GM19099 (cell line): ENCODE measurements around the gene MAP4K3.

Source experiments
- POLR2A ChIP-seq: IDR thresholded peaks from 3 replicates; pipeline ENCODE4 v1.6.1; 2011; ENCODE audit warnings: low read depth; ENCODE audit not compliant: insufficient read length; ENCODE audit errors: extremely low read depth

The MAP4K3 gene

GRCh38 chr2:39464864-39465263 is 27.8 kb upstream of the MAP4K3 start:
- no peak for TF ChIP-seq POLR2A

- no peak for TF ChIP-seq POLR2A
Observed at GRCh38 chr2:39455826-39456225, 18.7 kb upstream of the MAP4K3 start.

DNA sequence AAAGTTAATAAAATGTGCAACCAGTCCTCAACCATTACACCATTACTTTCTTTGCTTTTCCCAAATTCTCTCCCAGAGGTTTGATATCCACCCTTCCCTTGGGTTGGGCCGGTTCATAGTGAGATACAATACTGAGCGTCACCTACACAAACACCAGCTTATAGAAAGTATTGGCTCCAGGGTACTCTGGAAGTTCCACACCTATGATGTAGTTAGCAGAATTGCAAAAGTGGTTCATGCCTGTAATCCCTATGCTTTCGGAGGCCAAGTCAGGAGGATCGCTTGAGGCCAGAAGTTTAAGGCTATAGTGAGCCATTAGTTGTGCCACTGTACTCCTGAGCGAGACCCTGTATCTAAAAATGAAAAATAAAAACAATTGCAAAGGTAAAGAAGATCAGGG is 15.3 kb upstream of the MAP4K3 start:
- TF ChIP-seq POLR2A, result no peak

- no peak for TF ChIP-seq POLR2A
Observed at GRCh38 chr2:39451954-39452353, 14.9 kb upstream of the MAP4K3 start.

- TF ChIP-seq POLR2A, result no peak
Observed at GRCh38 chr2:39448169-39448502, 11.1 kb upstream of the MAP4K3 start.

GRCh38 chr2:39447266-39448168 is 10.4 kb upstream of the MAP4K3 start:
- no peak for TF ChIP-seq POLR2A

- TF ChIP-seq POLR2A, result no peak
Observed at GRCh38 chr2:39445934-39446333, 8.8 kb upstream of the MAP4K3 start.

- TF ChIP-seq POLR2A, result no peak
Observed at GRCh38 chr2:39443009-39443408, 5.9 kb upstream of the MAP4K3 start.

DNA sequence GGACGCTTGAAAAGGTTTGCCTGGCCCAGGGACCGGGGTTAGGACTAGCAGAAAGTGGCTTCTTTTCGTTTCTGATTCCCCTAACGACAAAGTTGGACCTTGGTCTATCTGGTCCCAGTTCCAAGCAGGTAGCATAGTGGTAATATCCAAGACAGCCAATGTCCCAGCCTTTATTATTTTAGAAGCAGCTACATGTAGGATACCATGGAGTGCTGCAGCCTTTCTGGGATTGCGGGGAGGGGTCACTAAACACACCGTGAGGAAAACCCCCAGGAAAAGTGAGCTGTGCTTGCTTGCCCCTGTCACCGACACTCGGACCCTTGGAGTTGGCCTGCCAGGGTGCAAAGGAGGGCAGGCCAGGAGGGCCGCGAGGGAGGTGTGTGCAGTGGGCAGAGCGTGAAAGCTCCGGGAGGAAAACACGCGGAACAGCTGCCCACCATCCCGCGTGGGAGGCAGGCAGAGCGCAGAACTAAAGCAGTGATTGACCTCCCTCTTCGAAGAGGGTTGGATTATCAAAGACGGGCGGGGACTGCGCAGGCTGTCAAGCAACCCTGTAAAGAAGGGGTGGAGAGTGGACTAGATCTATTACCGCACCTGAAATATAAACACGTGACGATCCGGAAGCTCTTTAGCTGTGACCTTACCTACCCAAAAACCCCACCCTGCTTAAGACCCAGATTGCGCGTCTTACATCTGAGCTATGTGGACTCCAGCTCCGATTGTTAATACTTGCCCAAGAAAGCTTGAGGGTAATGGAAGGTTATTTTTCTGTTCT is 624 bp upstream of the MAP4K3 start:
- no peak for TF ChIP-seq POLR2A

GRCh38 chr2:39435741-39436591 is 1.1 kb downstream of the MAP4K3 start:
- TF ChIP-seq POLR2A, result no peak

GRCh38 chr2:39435234-39435633 is 1.9 kb downstream of the MAP4K3 start:
- no peak for TF ChIP-seq POLR2A

GRCh38 chr2:39434233-39434897 is 2.7 kb downstream of the MAP4K3 start:
- TF ChIP-seq POLR2A, result no peak

DNA sequence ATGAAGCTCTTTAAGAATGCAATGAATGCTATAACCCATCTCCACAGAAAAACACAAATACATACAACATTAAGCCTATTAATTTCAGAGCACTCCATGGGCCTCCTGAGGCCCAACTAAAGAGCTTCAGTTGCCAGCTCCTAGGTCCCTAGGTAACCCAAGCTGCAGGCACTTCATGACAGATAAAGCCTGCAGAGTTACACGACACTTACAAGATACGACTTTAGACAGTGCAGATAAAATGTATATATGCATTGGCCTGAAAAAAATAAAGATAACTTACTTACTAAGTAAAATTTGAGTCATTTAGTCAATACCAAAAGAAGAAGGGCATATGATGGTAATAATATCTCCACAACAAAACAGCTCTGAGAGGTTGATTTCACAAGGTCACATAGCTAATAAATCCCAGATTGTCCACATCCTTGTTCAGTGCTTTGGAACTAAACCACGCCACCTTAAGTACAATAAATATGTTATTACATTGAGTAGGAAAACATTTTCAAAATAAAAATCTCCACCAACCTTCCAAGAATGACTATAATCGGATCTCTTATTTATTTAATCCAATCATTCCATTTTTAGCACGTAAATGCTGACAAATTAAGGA is 3.4 kb downstream of the MAP4K3 start:
- TF ChIP-seq POLR2A, result no peak

DNA sequence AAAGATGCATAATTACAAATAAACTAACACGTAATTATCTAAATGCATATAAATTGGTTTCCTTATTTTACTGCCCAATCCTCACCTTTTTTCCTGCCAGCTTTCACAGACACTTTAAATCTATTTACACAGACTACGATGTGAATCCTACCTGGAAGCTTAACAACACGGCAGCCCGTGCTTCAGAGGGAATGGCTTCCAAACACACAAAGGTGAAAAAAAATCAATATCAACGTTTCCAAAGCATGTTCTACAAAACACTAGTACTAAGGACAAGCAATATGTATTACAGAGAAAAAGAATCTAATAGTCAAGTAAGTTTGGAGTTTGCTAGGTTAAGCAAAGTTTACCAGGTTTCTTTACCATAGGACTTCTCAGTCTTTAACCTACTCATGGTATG is 4.4 kb downstream of the MAP4K3 start:
- TF ChIP-seq POLR2A, result no peak
